ENCODE data around the gene DHX16.
A peak's percentile ranks its signal among the peaks of the same experiment; 100 is the strongest.

The DHX16 gene

GRCh38 chr6:30690403-30691207 lies 17.8 kb upstream of the DHX16 start, which contains the start of gene NRM:
Gene NRM, minus strand, starts transcription at chr6:30690984. Its CDS starts 10 bp downstream, at chr6:30690974.
- peak within 1 kb of the TSS; percentile 76 for H3K4me3 ChIP-seq (ENCODE audit: low read length)
- TF ChIP-seq CTCF (conservative IDR thresholded peaks at IDR 0.05; ENCODE audit: low read depth, low read length) = no peak
- DNase-seq (ENCODE audit: low read depth) = no peak

- DNase-seq (ENCODE audit: low read depth) = no peak
- TF ChIP-seq CTCF (conservative IDR thresholded peaks at IDR 0.05; ENCODE audit: low read depth, low read length) = no peak
- H3K4me3 ChIP-seq (ENCODE audit: low read length) = peak overlapping the region; percentile 76
Measured at GRCh38 chr6:30689985-30690384, 17.2 kb upstream of the DHX16 start.

- no peak for DNase-seq (ENCODE audit: low read depth)
- H3K4me3 ChIP-seq (ENCODE audit: low read length) = no peak overlapping the region
- no peak for TF ChIP-seq CTCF (conservative IDR thresholded peaks at IDR 0.05; ENCODE audit: low read depth, low read length)
Measured at GRCh38 chr6:30689022-30689865, 16.4 kb upstream of the DHX16 start.

GRCh38 chr6:30688569-30688968 lies 15.8 kb upstream of the DHX16 start:
- no peak overlapping the region for H3K4me3 ChIP-seq (ENCODE audit: low read length)
- TF ChIP-seq CTCF (conservative IDR thresholded peaks at IDR 0.05; ENCODE audit: low read depth, low read length) = no peak
- no peak for DNase-seq (ENCODE audit: low read depth)

GRCh38 chr6:30687659-30688431 lies 15.0 kb upstream of the DHX16 start:
- DNase-seq (ENCODE audit: low read depth) = no peak
- peak overlapping the region; percentile 84 for H3K4me3 ChIP-seq (ENCODE audit: low read length)
- peak; percentile 29 for TF ChIP-seq CTCF (conservative IDR thresholded peaks at IDR 0.05; ENCODE audit: low read depth, low read length)

- peak overlapping the region; percentile 84 for H3K4me3 ChIP-seq (ENCODE audit: low read length)
- no peak for TF ChIP-seq CTCF (conservative IDR thresholded peaks at IDR 0.05; ENCODE audit: low read depth, low read length)
- no peak for DNase-seq (ENCODE audit: low read depth)
Measured at GRCh38 chr6:30686908-30687658, 14.3 kb upstream of the DHX16 start.
